Spleen (tissue), 7 donors: ENCODE measurements around the gene GHRH.

Source experiments
- CTCF ChIP-seq, 11 experiments: fragments of 200-600 bp in 7 of 11; fragments of 450-650 bp in 4 of 11; sonication (generic) in 4 of 11; IDR thresholded peaks in 8 of 11; conservative IDR thresholded peaks in 3 of 11; 1 replicate in 7 of 11; 2 replicates in 4 of 11; pipeline versions ENCODE4 v1.4.0 to v1.8.0; 2016 to 2021; ENCODE audit warnings: antibody characterized with exemption in 11 of 11, inconsistent platforms in 4 of 11, mild to moderate bottlenecking in 1 of 11
- POLR2A ChIP-seq, 3 donors: fragments of 450-650 bp; IDR thresholded peaks; one replicate each; pipeline ENCODE4 v1.5.1; 2017; ENCODE audit warnings: antibody characterized with exemption in 3 of 3, mild to moderate bottlenecking in 1 of 3
- POLR2AphosphoS5 ChIP-seq, 3 donors: sonication (generic); formaldehyde crosslinking; IDR thresholded peaks; one replicate each; pipeline ENCODE4 v1.5.1; 2017; ENCODE audit warnings: antibody characterized with exemption in 3 of 3
- donor health status: DM: no; HTN: no; CAD: no; lungs with moderate emphysema.
- donor health status: DM: no; HTN: no; CAD: no.
- donor health status: DM: no; HTN: no; CAD: no.

DNA sequence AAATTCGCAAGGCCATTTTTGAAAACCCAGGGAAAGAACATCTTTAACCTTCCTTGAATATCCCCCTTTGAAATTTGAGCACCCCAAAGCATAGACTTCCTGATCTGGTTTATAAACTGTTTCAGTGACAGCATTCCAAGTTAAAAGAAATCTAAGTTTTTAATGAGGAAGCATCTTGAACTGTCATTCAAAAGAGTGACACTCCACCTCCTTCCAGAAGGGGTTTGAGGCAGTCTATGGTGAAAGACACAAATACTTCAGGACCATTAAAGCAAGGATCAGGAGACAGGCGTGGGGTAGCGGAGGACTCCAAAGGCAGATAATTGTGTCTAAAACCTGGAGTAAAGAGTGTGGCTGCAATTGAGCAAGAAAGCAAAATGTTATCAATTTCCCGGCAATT lies 691 bp downstream of the GHRH start:
- TF ChIP-seq POLR2A (IDR thresholded peaks at IDR 0.05) (no peak), CTCF (IDR thresholded peaks at IDR 0.05 in 8 of 11, conservative IDR thresholded peaks at IDR 0.05 in 3 of 11) (no peak), POLR2AphosphoS5 (IDR thresholded peaks at IDR 0.05) (no peak)
